Muscle of leg (tissue), 11 donors: ENCODE data around the gene WWOX. TPM values are rescaled to one million over a fixed set of nuclear protein-coding genes. Genes with fewer than 3 reads are reported as not detected.
A peak's percentile ranks its signal among the peaks of the same experiment; 100 is the strongest.
"Not testable (repeated sequence)": the region's sequence is repeated elsewhere in the genome, so short reads cannot be mapped to it uniquely, and the experiment has no call there.

ENCODE experiments used
- DNase-seq: peaks from one replicate; pipeline ENCODE4 v3.0.0; 2013
- H3K27ac ChIP-seq: one replicate; pipeline ENCODE4 v1.5.1; 2013; ENCODE audit warnings: mild to moderate bottlenecking, low read length, control low read depth
- H3K27me3 ChIP-seq: one replicate; pipeline ENCODE4 v1.6.1; 2013; ENCODE audit warnings: low read length; ENCODE audit not compliant: control insufficient read depth, insufficient read depth
- H3K36me3 ChIP-seq: one replicate; pipeline ENCODE4 v1.6.1; 2013; ENCODE audit warnings: low read length; ENCODE audit not compliant: control insufficient read depth, insufficient read depth
- H3K4me1 ChIP-seq: one replicate; pipeline ENCODE4 v1.6.1; 2013; ENCODE audit warnings: low read length; ENCODE audit not compliant: control insufficient read depth, insufficient read depth
- H3K4me3 ChIP-seq: one replicate; pipeline ENCODE4 v1.5.1; 2013; ENCODE audit warnings: low read length, control low read depth
- H3K9me3 ChIP-seq: replicated peaks from 2 replicates; pipeline ENCODE4 v1.6.1; 2013; ENCODE audit warnings: low read depth, low read length; ENCODE audit not compliant: control insufficient read depth
- WGBS: methylation state at CpG from one replicate; pipeline ENCODE4 v1.1.5; 2013; ENCODE audit warnings: missing lambda C conversion rate; ENCODE audit not compliant: insufficient coverage; 5-methylcytosine and 5-hydroxymethylcytosine counted together
- polyA plus RNA-seq, 8 donors: library from polyadenylated mRNA; unstranded; fragments of 120-200 nt; gene quantifications; one replicate each; pipeline versions ENCODE4 v1.2.1 to v1.2.3, GENCODE V29; 2013; ENCODE audit warnings: inconsistent platforms in 1 of 8, low replicate concordance in 1 of 8; ENCODE audit not compliant: insufficient read length in 8 of 8, insufficient read depth in 1 of 8
- total RNA-seq: library from RNA; stranded (reverse); fragments of 120-200 nt; gene quantifications from one replicate; pipeline ENCODE4 v1.2.4, GENCODE V29; 2013

Gene WWOX
- total and polyA plus RNA-seq, 9 donors, result 8.1 to 15.8 (median 12.2) TPM

DNA sequence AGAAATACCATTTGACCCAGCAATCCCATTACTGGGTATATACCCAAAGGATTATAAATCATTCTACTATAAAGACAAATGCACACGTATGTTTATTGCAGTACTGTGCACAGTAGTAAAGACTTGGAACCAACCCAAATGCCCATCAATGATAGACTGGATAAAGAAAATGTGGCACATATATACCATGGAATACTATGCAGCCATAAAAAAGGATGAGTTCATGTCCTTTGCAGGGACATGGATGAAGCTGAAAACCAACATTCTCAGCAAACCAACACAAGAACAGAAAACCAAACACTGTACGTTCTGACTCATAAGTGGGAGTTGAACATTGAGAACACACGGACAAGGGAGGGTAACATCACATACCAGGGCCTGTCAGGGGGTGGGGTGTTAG lies 1126.5 kb downstream of the WWOX start:
- not testable (repeated sequence) for H3K27ac ChIP-seq, H3K4me3 ChIP-seq, H3K27me3 ChIP-seq, H3K4me1 ChIP-seq, H3K36me3 ChIP-seq, DNase-seq, H3K9me3 ChIP-seq
- 100% methylated on average over 2 of the region's 3 CpGs for WGBS

DNA sequence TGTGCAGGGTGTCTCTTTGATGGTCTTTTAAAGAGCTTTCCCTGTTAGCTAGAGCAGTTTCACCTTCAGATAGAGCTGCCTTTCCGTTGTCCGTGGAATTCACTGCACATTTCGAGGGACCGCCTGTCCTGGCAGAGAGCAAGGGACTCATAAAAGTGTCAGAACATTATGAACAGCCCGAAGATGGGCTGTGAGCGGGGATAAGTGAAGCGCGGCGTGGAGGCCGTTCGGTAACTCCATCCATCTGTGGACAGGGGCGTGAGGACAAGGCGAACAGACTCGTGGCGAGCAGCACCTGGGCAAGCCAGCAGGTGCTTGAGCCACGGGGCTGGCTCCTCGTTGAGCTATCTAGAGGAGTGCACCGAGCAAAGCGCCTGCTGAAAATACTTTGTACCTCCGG lies 1129.9 kb downstream of the WWOX start:
- WGBS, result 33% methylated on average over 17 of the region's 20 CpGs
- no peaks in the 10 kb centered on the region for H3K9me3 ChIP-seq
- H3K4me1 ChIP-seq, result no peaks in the 10 kb centered on the region
- DNase-seq, result no peak
- no peak overlapping the region for H3K27ac ChIP-seq
- no peak overlapping the region for H3K4me3 ChIP-seq
- peaks cover 2% of the 10 kb centered on the region for H3K27me3 ChIP-seq
- H3K36me3 ChIP-seq, result no peaks in the 10 kb centered on the region

DNA sequence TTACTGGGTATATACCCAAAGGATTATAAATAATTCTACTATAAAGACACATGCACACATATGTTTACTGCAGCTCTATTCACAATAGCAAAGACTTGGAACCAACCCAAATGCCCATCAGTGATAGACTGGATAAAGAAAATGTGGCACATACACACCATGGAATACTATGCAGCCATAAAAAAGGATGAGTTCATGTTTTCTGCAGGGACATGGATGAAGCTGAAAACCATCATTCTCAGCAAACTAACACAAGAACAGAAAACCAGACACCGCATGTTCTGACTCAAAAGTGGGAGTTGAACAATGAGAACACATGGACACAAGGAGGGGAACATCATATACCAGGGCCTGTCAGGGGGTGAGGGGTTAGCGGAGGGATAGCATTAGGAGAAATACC lies 1146.2 kb downstream of the WWOX start:
- H3K27me3 ChIP-seq, H3K9me3 ChIP-seq, H3K27ac ChIP-seq, DNase-seq, H3K36me3 ChIP-seq, H3K4me1 ChIP-seq, H3K4me3 ChIP-seq: not testable (repeated sequence)
- WGBS, result 100% methylated on average over 1 of the region's 2 CpGs

GRCh38 chr16:79247386-79247785 lies 1147.9 kb downstream of the WWOX start:
- no peaks in the 10 kb centered on the region for H3K36me3 ChIP-seq
- peaks cover 10% of the 10 kb centered on the region for H3K4me1 ChIP-seq
- H3K4me3 ChIP-seq, result no peak overlapping the region
- no peaks in the 10 kb centered on the region for H3K9me3 ChIP-seq
- H3K27me3 ChIP-seq, result no peaks in the 10 kb centered on the region
- WGBS, result no CpG with 5 or more reads among the region's 5 CpGs
- H3K27ac ChIP-seq, result no peak overlapping the region
- DNase-seq, result no peak

DNA sequence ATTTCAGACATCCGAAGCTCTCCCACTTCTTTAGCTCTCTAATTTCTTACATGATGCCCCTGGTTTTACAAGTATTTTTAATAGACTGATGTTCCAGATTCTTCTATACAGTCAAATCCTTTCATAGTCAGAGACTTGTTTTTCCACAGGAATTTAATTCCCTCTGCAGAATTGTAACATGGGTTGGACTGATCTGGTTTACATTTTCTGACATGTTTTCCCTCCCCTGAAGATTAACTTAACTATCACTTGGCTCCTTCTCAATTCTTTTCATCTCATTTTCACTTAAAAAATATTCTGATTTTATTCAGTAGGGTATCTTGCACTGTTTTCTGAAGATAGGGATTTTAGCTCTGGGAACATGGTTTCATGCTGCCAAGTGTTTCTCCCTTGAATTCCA lies 1148.9 kb downstream of the WWOX start:
- Histone ChIP-seq H3K4me3 (no peak overlapping the region), H3K27me3 (no peaks in the 10 kb centered on the region), H3K9me3 (no peaks in the 10 kb centered on the region), H3K36me3 (no peaks in the 10 kb centered on the region), H3K4me1 (peaks cover 10% of the 10 kb centered on the region), H3K27ac (no peak overlapping the region)
- WGBS, result no CpG with 5 or more reads among the region's 1 CpG
- no peak for DNase-seq

GRCh38 chr16:79250502-79251098 lies 1151.1 kb downstream of the WWOX start:
- WGBS, result 43% methylated on average over 1 of the region's 8 CpGs
- Histone ChIP-seq H3K9me3 (no peaks in the 10 kb centered on the region), H3K4me3 (no peak overlapping the region), H3K27me3 (no peaks in the 10 kb centered on the region), H3K27ac (no peak overlapping the region), H3K4me1 (peaks cover 10% of the 10 kb centered on the region), H3K36me3 (no peaks in the 10 kb centered on the region)
- DNase-seq, result peak; percentile 93

- WGBS, result 67% methylated on average over 3 of the region's 9 CpGs
- Histone ChIP-seq H3K27me3 (no peaks in the 10 kb centered on the region), H3K27ac (no peak overlapping the region), H3K9me3 (no peaks in the 10 kb centered on the region), H3K4me3 (no peak overlapping the region), H3K4me1 (peaks cover 10% of the 10 kb centered on the region), H3K36me3 (no peaks in the 10 kb centered on the region)
- DNase-seq, result no peak
Measured at GRCh38 chr16:79253100-79253631, 1153.7 kb downstream of the WWOX start.

- H3K27ac ChIP-seq, result no peak overlapping the region
- peaks cover 4% of the 10 kb centered on the region for H3K27me3 ChIP-seq
- 55% methylated on average over 10 of the region's 10 CpGs for WGBS
- H3K36me3 ChIP-seq, result no peaks in the 10 kb centered on the region
- no peak overlapping the region for H3K4me3 ChIP-seq
- no peaks in the 10 kb centered on the region for H3K9me3 ChIP-seq
- no peak for DNase-seq
- no peaks in the 10 kb centered on the region for H3K4me1 ChIP-seq
Measured at GRCh38 chr16:79257953-79258490, 1158.6 kb downstream of the WWOX start.

GRCh38 chr16:79260890-79261289 lies 1161.4 kb downstream of the WWOX start:
- H3K36me3 ChIP-seq, H3K9me3 ChIP-seq, H3K4me1 ChIP-seq, H3K4me3 ChIP-seq, DNase-seq, H3K27ac ChIP-seq, H3K27me3 ChIP-seq: not testable (repeated sequence)
- WGBS, result 92% methylated on average over 3 of the region's 4 CpGs

GRCh38 chr16:79261481-79261940 lies 1162.1 kb downstream of the WWOX start:
- peaks cover 4% of the 10 kb centered on the region for H3K27me3 ChIP-seq
- H3K9me3 ChIP-seq, result no peaks in the 10 kb centered on the region
- H3K36me3 ChIP-seq, result no peaks in the 10 kb centered on the region
- no peak overlapping the region for H3K27ac ChIP-seq
- 100% methylated on average over 1 of the region's 5 CpGs for WGBS
- H3K4me1 ChIP-seq, result no peaks in the 10 kb centered on the region
- H3K4me3 ChIP-seq, result no peak overlapping the region
- DNase-seq, result no peak
